Activated B cell treated with CpG ODN at 0.5 μM for 24 hours (primary cell): ENCODE results near the gene NDUFB2. TPM values are rescaled to one million over a fixed set of nuclear protein-coding genes. Genes with fewer than 3 reads are reported as not detected.
A peak's percentile ranks its signal among the peaks of the same experiment; 100 is the strongest.
"Not testable (repeated sequence)": the region's sequence is repeated elsewhere in the genome, so short reads cannot be mapped to it uniquely, and the experiment has no call there.

Source experiments
- ATAC-seq: fragments of 200-7000 bp; cut with Tn5 transposase; one replicate; pipeline ENCODE4 v1.10.0; 2021; ENCODE audit warnings: low read depth, mild to moderate bottlenecking, moderate library complexity
- CTCF ChIA-PET: fragments of 350-600 bp; sonication (Branson Sonifier 250); formaldehyde crosslinking; loops from one replicate; lab custom pipeline; 2021; ENCODE audit warnings: antibody characterized with exemption; lab: Charles Lee
- POLR2A ChIA-PET: fragments of 350-600 bp; sonication (Branson Sonifier 250); formaldehyde crosslinking; loops from one replicate; lab custom pipeline; 2021; ENCODE audit warnings: antibody characterized with exemption; lab: Charles Lee
- DNase-seq: peaks from one replicate; pipeline ENCODE4 v3.0.0; 2022
- H3K27ac Mint-ChIP-seq: one replicate; pipeline ENCODE4 v1.8.0; 2020; ENCODE audit warnings: mixed read lengths
- H3K27me3 Mint-ChIP-seq: one replicate; pipeline ENCODE4 v1.8.0; 2021; ENCODE audit warnings: mixed read lengths
- H3K36me3 Mint-ChIP-seq: one replicate; pipeline ENCODE4 v1.8.0; 2021; ENCODE audit warnings: low read depth, mixed read lengths
- H3K4me1 Mint-ChIP-seq: one replicate; pipeline ENCODE4 v1.8.0; 2021; ENCODE audit warnings: mixed read lengths
- H3K4me3 Mint-ChIP-seq: one replicate; pipeline ENCODE4 v1.8.0; 2020; ENCODE audit warnings: mild to moderate bottlenecking, mixed read lengths
- H3K9me3 Mint-ChIP-seq: one replicate; pipeline ENCODE4 v1.8.0; 2020; ENCODE audit warnings: mixed read lengths
- CTCF ChIP-seq: fragments of 200-600 bp; IDR thresholded peaks from one replicate; pipeline ENCODE4 v1.8.0; 2022; ENCODE audit warnings: antibody characterized with exemption, mild to moderate bottlenecking
- intact Hi-C: fragments of 100-400 bp; cut with micrococcal nuclease; formaldehyde crosslinking; loops from one replicate; pipeline ENCODE4 v1.15.1; 2024
- total RNA-seq: library from RNA; stranded (reverse); gene quantifications from 2 replicates; pipeline ENCODE4 v1.2.3, GENCODE V29; 2022

Gene NDUFB2
- total RNA-seq, 1 donor from 2014 or later = 140 TPM

DNA sequence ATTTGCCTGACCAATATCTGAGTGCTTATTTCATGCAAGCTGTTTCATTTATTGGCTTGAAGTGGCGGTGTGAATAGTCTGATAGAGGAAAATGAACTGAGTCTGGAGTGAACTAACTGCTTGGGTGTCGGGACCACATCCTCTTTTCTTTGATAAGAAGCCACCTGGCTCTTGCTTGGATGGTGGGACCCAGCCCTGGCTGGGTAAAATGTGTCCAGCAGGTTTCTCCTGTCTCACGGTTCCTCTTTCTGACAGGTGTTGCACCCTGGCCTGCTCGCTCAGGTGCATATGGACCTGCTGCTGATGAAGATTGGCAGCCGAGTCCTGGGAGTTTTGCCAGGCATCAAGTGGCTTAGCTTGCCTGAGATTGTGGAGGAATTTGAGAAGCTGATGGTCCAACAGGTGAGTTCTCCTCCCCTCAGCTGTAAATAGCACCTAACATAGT lies 22.1 kb upstream of the NDUFB2 start:
- Mint-ChIP-seq H3K4me3 (peak overlapping the region; percentile 88), H3K4me1 (peaks cover 56% of the 10 kb centered on the region), H3K9me3 (no peaks in the 10 kb centered on the region), H3K36me3 (peaks cover 14% of the 10 kb centered on the region), H3K27me3 (no peaks in the 10 kb centered on the region), H3K27ac (peak overlapping the region; percentile 86)
- ChIA-PET POLR2A (interaction anchor here (1.4 to 2.4 kb wide), 3 partner anchors 21 to 341 kb away, joined by 4 to 9 read pairs (median 8); partner anchors contain the start of genes MRPS33 and NDUFB2), CTCF (interaction anchor here (0.7 kb wide), 1 partner anchor 20 kb away, joined by 3 read pairs; no protein-coding TSS in a partner anchor)
- intact Hi-C loops = loop anchor here (1.0 to 10.0 kb wide), 2 partner anchors 340 to 1310 kb away; partner anchors contain the start of gene MRPS33
- DNase-seq (no peak), ATAC-seq (peak; percentile 11)
- no peak for TF ChIP-seq CTCF

GRCh38 chr7:140674899-140675701 lies 21.4 kb upstream of the NDUFB2 start:
- ATAC-seq = no peak
- Mint-ChIP-seq H3K36me3 (peaks cover 20% of the 10 kb centered on the region), H3K4me3 (peak overlapping the region; percentile 88), H3K27ac (peak overlapping the region; percentile 91), H3K9me3 (no peaks in the 10 kb centered on the region), H3K27me3 (no peaks in the 10 kb centered on the region), H3K4me1 (peaks cover 56% of the 10 kb centered on the region)
- TF ChIP-seq CTCF = no peak
- CTCF ChIA-PET = interaction anchor here (0.7 to 1.0 kb wide), 3 partner anchors 14 to 340 kb away, joined by 3 read pairs; partner anchors contain the start of gene MRPS33
- DNase-seq = no peak
- POLR2A ChIA-PET = interaction anchor here (0.6 to 2.4 kb wide), 3 partner anchors 20 to 613 kb away, joined by 7 to 9 read pairs (median 8); partner anchors contain the start of gene NDUFB2
- intact Hi-C loops = loop anchor here (1.0 to 10.0 kb wide), 3 partner anchors 339 to 1310 kb away; partner anchors contain the start of genes KDM7A and MRPS33

DNA sequence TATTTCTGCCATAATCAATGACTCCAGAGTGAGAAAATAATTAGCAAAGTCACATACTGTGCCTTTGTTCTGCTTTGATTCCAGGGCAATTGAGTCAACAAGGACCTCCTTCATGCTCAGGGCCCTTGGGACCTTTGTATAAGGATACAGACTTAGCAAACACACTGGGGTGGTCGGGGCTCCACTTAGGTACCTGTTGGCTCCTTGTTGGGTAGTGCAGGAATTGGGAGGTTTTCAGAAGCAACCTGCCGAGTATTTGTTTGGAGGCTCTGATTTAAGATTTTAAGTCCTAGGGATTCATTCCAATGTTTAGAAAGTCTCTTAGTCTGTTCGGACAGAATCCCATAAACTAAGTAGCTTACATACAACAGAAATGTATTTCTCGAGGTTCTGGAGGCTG lies 20.8 kb upstream of the NDUFB2 start:
- H3K36me3 Mint-ChIP-seq = peaks cover 26% of the 10 kb centered on the region
- intact Hi-C loops = loop anchor here (1.0 to 10.0 kb wide), 5 partner anchors 21 to 1311 kb away; partner anchors contain the start of genes KDM7A, MKRN1 and NDUFB2
- peak overlapping the region; percentile 91 for H3K27ac Mint-ChIP-seq
- peak overlapping the region; percentile 68 for H3K4me3 Mint-ChIP-seq
- ATAC-seq = no peak
- ChIA-PET CTCF (interaction anchor here (1.0 to 1.3 kb wide), 2 partner anchors 13 to 22 kb away, joined by 3 to 5 read pairs; no protein-coding TSS in a partner anchor), POLR2A (interaction anchor here (0.6 to 1.5 kb wide), 4 partner anchors 11 to 614 kb away, joined by 4 to 7 read pairs (median 6); partner anchors contain the start of genes NDUFB2 and SLC37A3)
- H3K27me3 Mint-ChIP-seq = no peaks in the 10 kb centered on the region
- DNase-seq = no peak
- no peaks in the 10 kb centered on the region for H3K9me3 Mint-ChIP-seq
- H3K4me1 Mint-ChIP-seq = peaks cover 56% of the 10 kb centered on the region
- TF ChIP-seq CTCF = no peak

GRCh38 chr7:140676306-140676705 lies 20.2 kb upstream of the NDUFB2 start:
- Mint-ChIP-seq H3K27ac (peak overlapping the region; percentile 91), H3K4me3 (peak overlapping the region; percentile 68), H3K4me1 (peaks cover 56% of the 10 kb centered on the region), H3K9me3 (no peaks in the 10 kb centered on the region), H3K36me3 (peaks cover 30% of the 10 kb centered on the region), H3K27me3 (no peaks in the 10 kb centered on the region)
- ATAC-seq = peak; percentile 51
- intact Hi-C loops = loop anchor here (1.0 to 10.0 kb wide), 5 partner anchors 20 to 1312 kb away; partner anchors contain the start of genes KDM7A, MKRN1 and NDUFB2
- ChIA-PET CTCF (interaction anchor here (1.0 to 1.3 kb wide), 2 partner anchors 13 to 23 kb away, joined by 3 to 5 read pairs; no protein-coding TSS in a partner anchor), POLR2A (interaction anchor here (0.6 to 1.5 kb wide), 3 partner anchors 10 to 278 kb away, joined by 4 to 7 read pairs (median 5); partner anchors contain the start of genes NDUFB2 and SLC37A3)
- TF ChIP-seq CTCF = no peak
- no peak for DNase-seq

- H3K9me3 Mint-ChIP-seq, H3K4me3 Mint-ChIP-seq, DNase-seq, ATAC-seq, H3K27me3 Mint-ChIP-seq: not testable (repeated sequence)
- peaks cover 35% of the 10 kb centered on the region for H3K36me3 Mint-ChIP-seq
- ChIA-PET POLR2A (interaction anchor here (0.6 to 1.5 kb wide), 4 partner anchors 9 to 162 kb away, joined by 3 to 8 read pairs (median 6); partner anchors contain the start of gene NDUFB2), CTCF (interaction anchor here (1.3 kb wide), 1 partner anchor 23 kb away, joined by 5 read pairs; no protein-coding TSS in a partner anchor)
- H3K4me1 Mint-ChIP-seq = peaks cover 55% of the 10 kb centered on the region
- H3K27ac Mint-ChIP-seq = peak overlapping the region; percentile 91
- intact Hi-C loops = loop anchor here (1.0 to 10.0 kb wide), 5 partner anchors 19 to 1312 kb away; partner anchors contain the start of genes KDM7A, MKRN1 and NDUFB2
These were observed 19.6 kb upstream of the NDUFB2 start for GRCh38 chr7:140676956-140677355.
